ENCODE data around the gene TESK1.

DNA sequence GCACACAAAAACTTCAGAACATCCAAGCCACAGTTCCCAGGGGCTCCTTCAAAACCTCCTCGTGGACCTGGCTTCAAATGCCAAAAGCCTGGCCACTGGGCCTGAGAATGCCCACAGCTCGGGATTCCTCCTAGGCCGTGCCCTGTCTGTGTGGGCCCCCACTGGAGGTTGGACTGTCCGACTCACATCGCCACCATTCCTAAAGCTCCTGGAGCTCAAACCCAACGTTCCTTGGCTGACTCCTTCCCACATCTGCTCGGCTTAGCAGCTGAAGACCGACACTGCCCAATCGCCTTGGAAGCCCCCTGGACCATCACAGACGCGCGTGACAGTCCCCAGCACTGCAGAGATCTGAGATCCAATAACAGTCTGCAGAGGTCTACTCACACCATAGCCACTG lies 38.0 kb downstream of the TESK1 start:
- TF ChIP-seq, protein P1, sequence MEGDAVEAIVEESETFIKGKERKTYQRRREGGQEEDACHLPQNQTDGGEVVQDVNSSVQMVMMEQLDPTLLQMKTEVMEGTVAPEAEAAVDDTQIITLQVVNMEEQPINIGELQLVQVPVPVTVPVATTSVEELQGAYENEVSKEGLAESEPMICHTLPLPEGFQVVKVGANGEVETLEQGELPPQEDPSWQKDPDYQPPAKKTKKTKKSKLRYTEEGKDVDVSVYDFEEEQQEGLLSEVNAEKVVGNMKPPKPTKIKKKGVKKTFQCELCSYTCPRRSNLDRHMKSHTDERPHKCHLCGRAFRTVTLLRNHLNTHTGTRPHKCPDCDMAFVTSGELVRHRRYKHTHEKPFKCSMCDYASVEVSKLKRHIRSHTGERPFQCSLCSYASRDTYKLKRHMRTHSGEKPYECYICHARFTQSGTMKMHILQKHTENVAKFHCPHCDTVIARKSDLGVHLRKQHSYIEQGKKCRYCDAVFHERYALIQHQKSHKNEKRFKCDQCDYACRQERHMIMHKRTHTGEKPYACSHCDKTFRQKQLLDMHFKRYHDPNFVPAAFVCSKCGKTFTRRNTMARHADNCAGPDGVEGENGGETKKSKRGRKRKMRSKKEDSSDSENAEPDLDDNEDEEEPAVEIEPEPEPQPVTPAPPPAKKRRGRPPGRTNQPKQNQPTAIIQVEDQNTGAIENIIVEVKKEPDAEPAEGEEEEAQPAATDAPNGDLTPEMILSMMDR (IDR thresholded peaks at IDR 0.05; ENCODE audit: low read length), result no peak
- no peak for TF ChIP-seq EZH2 (optimal IDR thresholded peaks at IDR 0.05; ENCODE audit: low read depth, low read length)

Measured in MM.1S (cell line).